Heart left ventricle (tissue), 13 donors: ENCODE results near the gene CNTD1.

Experiments used
- POLR2A ChIP-seq, 2 donors: fragments of 450-650 bp; IDR thresholded peaks; one replicate each; pipeline ENCODE4 v1.6.1; 2017; ENCODE audit warnings: antibody characterized with exemption in 2 of 2, mild to moderate bottlenecking in 2 of 2, moderate library complexity in 2 of 2
- TF ChIP-seq, protein P1 (sequence below), 12 donors: fragments of 200-600 bp; sonication (generic) in 4 of 12; IDR thresholded peaks; one replicate each; pipeline versions ENCODE4 v1.5.0 to v1.8.0; 2018 to 2022; ENCODE audit warnings: antibody characterized with exemption in 12 of 12, mild to moderate bottlenecking in 5 of 12
- donor health status: ischemic (EF 13 %, LVEDD 7.1; RV severe dilation, severe dysfunction).
- donor health status: DM: no; HTN: yes; CAD: no.
- donor health status: DM: no; HTN: no; CAD: no.
- donor health status: ischemic (EF 25% LVEDD 6.9; RV normal size, moderate dysfunction).
- donor health status: ischemic (EF 25% LVEDD 5.7; RV mildly dilated, moderate dysfunction).
- donor health status: ischemic (EF 35%, LVEDD 5.7; RV mildly dilated, moderate dysfunction).
- donor health status: nonischemic (EF 11% LVEDD 7.7; RV severe dilation, severe dysfunction).
- donor health status: DM: yes; HTN: yes; CAD: no.
- donor health status: PGD.
- donor health status: ischemic (EF 29% LVEDD 5.4; RV normal size, mild dysfunction).
- donor health status: nonischemic (EF 23%, LVEDD 6.1; RV moderate dilation, normal function).

DNA sequence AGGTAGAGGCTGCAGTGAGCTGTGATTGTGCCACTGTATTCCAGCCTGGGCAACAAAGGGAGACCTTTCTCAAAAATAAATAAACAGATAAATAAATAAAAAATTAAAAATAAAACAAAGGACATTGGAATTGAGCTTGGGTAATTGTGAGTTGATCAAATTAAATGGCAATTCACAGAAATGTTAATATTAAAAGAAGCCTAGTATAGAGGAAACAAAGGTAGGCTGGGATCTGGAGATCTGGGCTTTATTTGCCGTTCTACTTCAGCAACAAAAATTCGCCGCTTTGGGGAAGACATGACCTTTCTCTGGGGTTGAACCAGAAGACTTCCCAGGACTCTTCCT, 25.7 kb upstream of the CNTD1 start:
- TF ChIP-seq, protein P1, sequence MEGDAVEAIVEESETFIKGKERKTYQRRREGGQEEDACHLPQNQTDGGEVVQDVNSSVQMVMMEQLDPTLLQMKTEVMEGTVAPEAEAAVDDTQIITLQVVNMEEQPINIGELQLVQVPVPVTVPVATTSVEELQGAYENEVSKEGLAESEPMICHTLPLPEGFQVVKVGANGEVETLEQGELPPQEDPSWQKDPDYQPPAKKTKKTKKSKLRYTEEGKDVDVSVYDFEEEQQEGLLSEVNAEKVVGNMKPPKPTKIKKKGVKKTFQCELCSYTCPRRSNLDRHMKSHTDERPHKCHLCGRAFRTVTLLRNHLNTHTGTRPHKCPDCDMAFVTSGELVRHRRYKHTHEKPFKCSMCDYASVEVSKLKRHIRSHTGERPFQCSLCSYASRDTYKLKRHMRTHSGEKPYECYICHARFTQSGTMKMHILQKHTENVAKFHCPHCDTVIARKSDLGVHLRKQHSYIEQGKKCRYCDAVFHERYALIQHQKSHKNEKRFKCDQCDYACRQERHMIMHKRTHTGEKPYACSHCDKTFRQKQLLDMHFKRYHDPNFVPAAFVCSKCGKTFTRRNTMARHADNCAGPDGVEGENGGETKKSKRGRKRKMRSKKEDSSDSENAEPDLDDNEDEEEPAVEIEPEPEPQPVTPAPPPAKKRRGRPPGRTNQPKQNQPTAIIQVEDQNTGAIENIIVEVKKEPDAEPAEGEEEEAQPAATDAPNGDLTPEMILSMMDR (IDR thresholded peaks at IDR 0.05): no peak
- no peak for TF ChIP-seq POLR2A (IDR thresholded peaks at IDR 0.05)
